ENCODE results near the gene CERS5.

GRCh38 chr12:50195832-50196231 is 28.7 kb upstream of the CERS5 start:
- TF ChIP-seq, protein P1, sequence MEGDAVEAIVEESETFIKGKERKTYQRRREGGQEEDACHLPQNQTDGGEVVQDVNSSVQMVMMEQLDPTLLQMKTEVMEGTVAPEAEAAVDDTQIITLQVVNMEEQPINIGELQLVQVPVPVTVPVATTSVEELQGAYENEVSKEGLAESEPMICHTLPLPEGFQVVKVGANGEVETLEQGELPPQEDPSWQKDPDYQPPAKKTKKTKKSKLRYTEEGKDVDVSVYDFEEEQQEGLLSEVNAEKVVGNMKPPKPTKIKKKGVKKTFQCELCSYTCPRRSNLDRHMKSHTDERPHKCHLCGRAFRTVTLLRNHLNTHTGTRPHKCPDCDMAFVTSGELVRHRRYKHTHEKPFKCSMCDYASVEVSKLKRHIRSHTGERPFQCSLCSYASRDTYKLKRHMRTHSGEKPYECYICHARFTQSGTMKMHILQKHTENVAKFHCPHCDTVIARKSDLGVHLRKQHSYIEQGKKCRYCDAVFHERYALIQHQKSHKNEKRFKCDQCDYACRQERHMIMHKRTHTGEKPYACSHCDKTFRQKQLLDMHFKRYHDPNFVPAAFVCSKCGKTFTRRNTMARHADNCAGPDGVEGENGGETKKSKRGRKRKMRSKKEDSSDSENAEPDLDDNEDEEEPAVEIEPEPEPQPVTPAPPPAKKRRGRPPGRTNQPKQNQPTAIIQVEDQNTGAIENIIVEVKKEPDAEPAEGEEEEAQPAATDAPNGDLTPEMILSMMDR (conservative IDR thresholded peaks at IDR 0.05; ENCODE audit: low read length), result no peak
- TF ChIP-seq EZH2phosphoT487 (IDR thresholded peaks at IDR 0.05; ENCODE audit: borderline replicate concordance, low read depth, low read length), result no peak
